ENCODE results near the gene EVL. TPM values are rescaled to one million over a fixed set of nuclear protein-coding genes. Genes with fewer than 3 reads are reported as not detected.

EVL gene
- total RNA-seq, 1 donor, result 16.6 TPM

GRCh38 chr14:100192250-100192671 is 127.0 kb downstream of the EVL start:
- no peak for TF ChIP-seq CTCF (IDR thresholded peaks at IDR 0.05; ENCODE audit: extremely low read depth, low read depth, low read length)
- peak overlapping the region; percentile 99 for H2AFZ ChIP-seq (ENCODE audit: low read length)
- H3K27me3 ChIP-seq (ENCODE audit: insufficient read depth, low read length), result no peaks in the 10 kb centered on the region
- no peaks in the 10 kb centered on the region for H3K9me3 ChIP-seq (ENCODE audit: low read depth, low read length)
- peaks cover 12% of the 10 kb centered on the region for H3K4me1 ChIP-seq (ENCODE audit: insufficient read depth, low read length)
- H4K20me1 ChIP-seq (ENCODE audit: insufficient read depth, low read length), result no peaks in the 10 kb centered on the region
- H3K36me3 ChIP-seq (ENCODE audit: insufficient read depth, low read length), result no peaks in the 10 kb centered on the region
- peak overlapping the region; percentile 91 for H3K27ac ChIP-seq (ENCODE audit: low read depth, low read length)
- H3K4me3 ChIP-seq (ENCODE audit: insufficient read depth, low read length), result peak overlapping the region; percentile 72
- H3K4me2 ChIP-seq (ENCODE audit: insufficient read depth, low read length), result peak overlapping the region; percentile 84
- no peaks in the 10 kb centered on the region for H3K79me2 ChIP-seq (ENCODE audit: insufficient read depth, low read length)
- peak; percentile 87 for DNase-seq (ENCODE audit: insufficient read length, low spot score, missing footprints)

- Histone ChIP-seq H3K27ac (ENCODE audit: low read depth, low read length) (peak overlapping the region; percentile 91), H2AFZ (ENCODE audit: low read length) (peak overlapping the region; percentile 99), H3K4me2 (ENCODE audit: insufficient read depth, low read length) (peak overlapping the region; percentile 84), H3K79me2 (ENCODE audit: insufficient read depth, low read length) (no peaks in the 10 kb centered on the region), H3K9me3 (ENCODE audit: low read depth, low read length) (no peaks in the 10 kb centered on the region), H4K20me1 (ENCODE audit: insufficient read depth, low read length) (no peaks in the 10 kb centered on the region), H3K4me3 (ENCODE audit: insufficient read depth, low read length) (peak overlapping the region; percentile 72), H3K4me1 (ENCODE audit: insufficient read depth, low read length) (peaks cover 12% of the 10 kb centered on the region), H3K36me3 (ENCODE audit: insufficient read depth, low read length) (no peaks in the 10 kb centered on the region), H3K27me3 (ENCODE audit: insufficient read depth, low read length) (no peaks in the 10 kb centered on the region)
- peak; percentile 100 for DNase-seq (ENCODE audit: insufficient read length, low spot score, missing footprints)
- peak; percentile 83 for TF ChIP-seq CTCF (IDR thresholded peaks at IDR 0.05; ENCODE audit: extremely low read depth, low read depth, low read length)
Measured at GRCh38 chr14:100192672-100193416, 127.6 kb downstream of the EVL start.

Small RNA genes within 50 kb of the gene (small RNA-seq; reads per million reads assigned to genes)
- gene MIR151B, result not detected
- gene MIR342, result 3,978 reads per million, percentile 100 among the genes with 10 or more reads in this experiment

Other genes with a start within 250 kb of the EVL start
- gene DEGS2, start 94.2 kb downstream of the EVL start, total RNA-seq, result 0.29 and 0.36 TPM in 2 replicates
- 45.2 and 47.1 TPM in 2 replicates for gene YY1, start 173.7 kb downstream of the EVL start, total RNA-seq
- gene SLC25A29, start 241.0 kb downstream of the EVL start, total RNA-seq, result 11.8 and 19.9 TPM in 2 replicates

Measured in osteoblast (primary cell).